WERI-Rb-1 (cell line): ENCODE measurements around the gene SYT7.
A peak's percentile ranks its signal among the peaks of the same experiment; 100 is the strongest.

Source experiments
- DNase-seq: peaks from one replicate; pipeline ENCODE4 v3.0.0-alpha.2; 2020
- H3K27ac ChIP-seq: fragments of 250-450 bp; sonication (Bioruptor Pico); 2 replicates; pipeline ENCODE4 v1.5.1; 2020; ENCODE audit warnings: mild to moderate bottlenecking, moderate library complexity
- H3K27me3 ChIP-seq: fragments of 250-450 bp; sonication (Bioruptor Pico); 2 replicates; pipeline ENCODE4 v1.5.1; 2021; ENCODE audit warnings: mild to moderate bottlenecking, low read depth, moderate library complexity; ENCODE audit not compliant: insufficient read depth, severe bottlenecking
- H3K36me3 ChIP-seq: fragments of 250-450 bp; sonication (Bioruptor Pico); 2 replicates; pipeline ENCODE4 v1.5.1; 2020; ENCODE audit warnings: mild to moderate bottlenecking, moderate library complexity
- H3K4me3 ChIP-seq: 2 replicates; pipeline ENCODE4 v1.5.1; 2011; ENCODE audit warnings: low read depth, mild to moderate bottlenecking, control low read depth, low read length
- H3K9me3 ChIP-seq: fragments of 250-450 bp; sonication (Bioruptor Pico); 2 replicates; pipeline ENCODE4 v1.5.1; 2021; ENCODE audit warnings: mild to moderate bottlenecking, moderate library complexity; ENCODE audit not compliant: severe bottlenecking
- CTCF ChIP-seq: IDR thresholded peaks from 2 replicates; pipeline ENCODE4 v1.5.1; 2011; ENCODE audit warnings: low read depth, mild to moderate bottlenecking, control low read depth, inconsistent platforms, low read length

SYT7 gene

GRCh38 chr11:61477727-61478148, 103.1 kb downstream of the SYT7 start:
- Histone ChIP-seq H3K27ac (no peak overlapping the region), H3K9me3 (no peaks in the 10 kb centered on the region), H3K27me3 (no peaks in the 10 kb centered on the region), H3K36me3 (no peaks in the 10 kb centered on the region), H3K4me3 (no peak overlapping the region)
- TF ChIP-seq CTCF = peak; percentile 78
- DNase-seq = peak; percentile 54

GRCh38 chr11:61477126-61477525, 103.8 kb downstream of the SYT7 start:
- no peak overlapping the region for H3K4me3 ChIP-seq
- H3K27me3 ChIP-seq = no peaks in the 10 kb centered on the region
- H3K9me3 ChIP-seq = no peaks in the 10 kb centered on the region
- no peak overlapping the region for H3K27ac ChIP-seq
- no peak for DNase-seq
- no peaks in the 10 kb centered on the region for H3K36me3 ChIP-seq
- no peak for TF ChIP-seq CTCF

GRCh38 chr11:61476371-61476770, 104.5 kb downstream of the SYT7 start:
- Histone ChIP-seq H3K27me3 (no peaks in the 10 kb centered on the region), H3K27ac (no peak overlapping the region), H3K4me3 (no peak overlapping the region), H3K36me3 (no peaks in the 10 kb centered on the region), H3K9me3 (no peaks in the 10 kb centered on the region)
- DNase-seq = peak; percentile 42
- no peak for TF ChIP-seq CTCF

- no peaks in the 10 kb centered on the region for H3K9me3 ChIP-seq
- DNase-seq = no peak
- no peak for TF ChIP-seq CTCF
- no peak overlapping the region for H3K4me3 ChIP-seq
- H3K36me3 ChIP-seq = no peaks in the 10 kb centered on the region
- H3K27me3 ChIP-seq = no peaks in the 10 kb centered on the region
- H3K27ac ChIP-seq = no peak overlapping the region
Observed at GRCh38 chr11:61475433-61475832, 105.4 kb downstream of the SYT7 start.

GRCh38 chr11:61474013-61474643, 106.7 kb downstream of the SYT7 start:
- no peak overlapping the region for H3K27ac ChIP-seq
- H3K27me3 ChIP-seq = no peaks in the 10 kb centered on the region
- DNase-seq = no peak
- no peak overlapping the region for H3K4me3 ChIP-seq
- H3K36me3 ChIP-seq = no peaks in the 10 kb centered on the region
- TF ChIP-seq CTCF = no peak
- no peaks in the 10 kb centered on the region for H3K9me3 ChIP-seq
